ENCODE measurements around the gene ASF1B. TPM values are rescaled to one million over a fixed set of nuclear protein-coding genes. Genes with fewer than 3 reads are reported as not detected.
"Not testable (repeated sequence)": the region's sequence is repeated elsewhere in the genome, so short reads cannot be mapped to it uniquely, and the experiment has no call there.

ASF1B gene
- total RNA-seq, 1 experiment from 2014 or later = 120 TPM

DNA sequence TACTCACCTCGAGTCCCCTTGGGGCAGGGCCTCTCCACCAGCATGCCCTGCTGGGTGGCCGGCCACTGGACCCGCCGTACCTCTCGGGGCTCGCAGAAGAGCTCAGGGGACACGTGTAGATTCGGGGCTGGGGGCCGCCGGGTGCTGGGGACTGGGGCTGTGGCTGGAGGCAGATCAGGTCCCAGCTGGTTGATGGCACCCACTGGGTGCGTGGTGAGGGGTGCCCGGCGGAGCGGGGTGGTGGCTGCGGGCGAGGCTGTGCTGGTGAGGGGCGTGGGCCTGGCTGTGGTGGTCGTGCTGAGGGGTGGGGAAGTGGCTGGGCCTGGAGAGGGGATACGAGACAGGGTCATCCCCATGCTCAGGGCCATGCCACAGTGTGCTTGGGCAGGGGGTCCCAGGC, 24.9 kb upstream of the ASF1B start:
- no peak for DNase-seq (ENCODE audit: low spot score)
- in situ Hi-C loops (cut with HindIII; ENCODE audit: low sequenced_read_pairs) = no loop called here

GRCh38 chr19:14160017-14160703, 23.8 kb upstream of the ASF1B start:
- peak; percentile 50 for DNase-seq (ENCODE audit: low spot score)
- in situ Hi-C loops (cut with HindIII; ENCODE audit: low sequenced_read_pairs) = no loop called here

GRCh38 chr19:14159059-14159458, 22.7 kb upstream of the ASF1B start:
- in situ Hi-C loops (cut with HindIII; ENCODE audit: low sequenced_read_pairs) = no loop called here
- no peak for DNase-seq (ENCODE audit: low spot score)

- in situ Hi-C loops (cut with HindIII; ENCODE audit: low sequenced_read_pairs) = no loop called here
- DNase-seq (ENCODE audit: low spot score) = no peak
These were observed 22.1 kb upstream of the ASF1B start for GRCh38 chr19:14158276-14159023.

GRCh38 chr19:14156971-14157717, 20.8 kb upstream of the ASF1B start:
- in situ Hi-C loops (cut with HindIII; ENCODE audit: low sequenced_read_pairs) = no loop called here

GRCh38 chr19:14156122-14156521, 19.7 kb upstream of the ASF1B start:
- DNase-seq (ENCODE audit: low spot score) = no peak
- in situ Hi-C loops (cut with HindIII; ENCODE audit: low sequenced_read_pairs) = no loop called here

More at GRCh38 chr19:14156971-14157717, 20.8 kb upstream of the ASF1B start:
- no peak for DNase-seq (ENCODE audit: low spot score)

DNA sequence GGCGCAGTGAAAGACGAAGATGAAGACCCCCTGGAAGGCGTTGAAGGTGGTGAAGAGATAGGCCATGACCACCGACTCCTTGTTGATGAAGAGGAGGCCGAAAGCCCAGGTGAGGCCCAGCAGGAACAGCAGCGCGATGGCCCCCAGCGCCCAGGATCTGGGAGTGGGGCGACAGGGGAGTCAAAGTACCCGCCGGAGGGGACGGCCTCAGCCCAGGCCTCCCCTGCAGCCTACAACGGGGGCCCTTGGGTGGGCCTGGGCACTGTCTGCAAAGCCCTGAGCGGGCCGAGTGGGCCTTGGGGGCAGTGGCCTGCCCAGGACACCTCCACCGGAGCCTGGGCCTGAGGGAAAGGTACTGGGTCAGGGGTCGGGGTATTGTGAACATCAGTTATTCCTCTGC, 19.0 kb upstream of the ASF1B start:
- in situ Hi-C loops (cut with HindIII; ENCODE audit: low sequenced_read_pairs) = no loop called here
- DNase-seq (ENCODE audit: low spot score) = no peak

GRCh38 chr19:14152713-14153112, 16.3 kb upstream of the ASF1B start:
- no peak for DNase-seq (ENCODE audit: low spot score)
- in situ Hi-C loops (cut with HindIII; ENCODE audit: low sequenced_read_pairs) = no loop called here

- in situ Hi-C loops (cut with HindIII; ENCODE audit: low sequenced_read_pairs) = no loop called here
- DNase-seq (ENCODE audit: low spot score) = no peak
These were observed 14.6 kb upstream of the ASF1B start for GRCh38 chr19:14150770-14151661.

DNA sequence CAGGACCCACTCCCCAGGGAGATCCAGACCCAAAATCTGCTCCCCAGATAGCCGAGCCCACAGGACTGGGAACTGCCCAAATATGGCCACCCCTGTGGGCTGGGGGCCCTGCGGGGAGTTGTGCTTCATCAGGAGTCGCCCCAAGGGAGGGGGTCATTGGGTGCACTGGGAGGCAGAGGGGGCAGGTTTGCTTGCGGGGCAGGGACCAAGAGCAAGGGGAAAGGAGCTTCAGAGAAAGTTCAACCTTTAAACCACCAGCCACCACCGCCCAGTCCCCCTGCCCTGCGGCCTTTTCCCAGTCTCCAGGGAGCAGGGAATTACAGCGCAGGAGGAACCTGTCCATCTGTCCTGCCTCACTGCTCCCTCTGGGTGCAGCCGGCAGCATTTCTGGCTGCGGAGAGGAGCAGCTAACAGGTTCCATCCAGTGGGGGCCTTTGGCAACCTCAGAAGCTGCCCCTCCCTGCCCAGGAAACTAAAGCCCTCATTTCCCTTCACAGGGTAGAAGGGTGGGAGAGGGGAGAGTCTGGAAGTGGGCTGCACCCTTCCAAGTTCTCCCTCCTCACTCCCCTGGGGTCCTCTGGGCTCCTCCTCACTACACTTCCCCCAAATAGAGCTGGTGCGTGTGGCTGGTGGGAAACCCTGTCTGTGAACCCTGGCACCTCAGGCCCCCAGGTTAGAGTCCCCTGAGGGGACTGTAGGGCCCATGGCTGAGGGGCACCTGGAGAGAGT, 13.8 kb upstream of the ASF1B start:
- in situ Hi-C loops (cut with HindIII; ENCODE audit: low sequenced_read_pairs) = no loop called here
- DNase-seq (ENCODE audit: low spot score) = no peak

GRCh38 chr19:14149509-14149994, 13.2 kb upstream of the ASF1B start:
- peak; percentile 59 for DNase-seq (ENCODE audit: low spot score)
- in situ Hi-C loops (cut with HindIII; ENCODE audit: low sequenced_read_pairs) = no loop called here

GRCh38 chr19:14148751-14149410, 12.5 kb upstream of the ASF1B start:
- DNase-seq (ENCODE audit: low spot score) = no peak
- in situ Hi-C loops (cut with HindIII; ENCODE audit: low sequenced_read_pairs) = no loop called here

DNA sequence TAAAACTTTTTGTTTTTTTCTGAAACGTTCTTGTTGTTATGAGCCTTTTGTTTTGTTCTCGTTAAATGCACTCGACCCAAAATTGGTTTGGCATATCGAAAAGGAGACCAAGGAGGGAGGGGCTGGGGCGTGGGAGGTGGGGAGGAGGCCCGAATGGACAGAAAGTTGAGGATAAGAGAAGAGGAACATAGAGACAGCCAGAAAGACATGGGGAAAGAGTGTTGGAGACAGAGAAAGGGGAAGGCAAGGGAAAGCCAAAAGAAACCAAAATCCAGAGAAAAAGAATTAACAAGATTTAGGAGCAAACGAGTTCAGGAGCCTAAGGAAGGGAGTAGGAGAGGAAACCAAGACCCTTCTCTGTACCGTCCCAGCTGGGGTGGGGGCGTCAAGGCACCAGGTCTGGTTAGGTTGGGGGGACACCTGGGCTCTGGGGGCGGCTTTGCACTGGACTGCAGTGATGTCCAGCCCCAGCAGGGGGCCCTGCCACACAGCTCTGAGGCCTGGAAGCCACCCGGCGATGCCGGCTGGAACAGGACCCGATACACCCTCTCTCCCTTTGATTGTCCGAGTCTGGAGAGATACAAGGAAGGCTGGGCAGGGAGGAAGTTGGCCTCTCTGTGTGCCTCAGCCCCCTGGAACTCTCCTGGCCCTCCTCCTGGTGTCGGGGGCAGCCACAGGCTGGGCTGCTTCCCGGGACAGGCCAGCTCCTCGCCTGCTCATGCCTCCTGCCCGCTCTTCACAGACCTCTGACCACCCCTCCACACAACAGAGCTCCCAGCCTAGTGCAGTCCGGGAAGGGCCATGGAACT, 11.6 kb upstream of the ASF1B start:
- peak; percentile 68 for DNase-seq (ENCODE audit: low spot score)
- in situ Hi-C loops (cut with HindIII; ENCODE audit: low sequenced_read_pairs) = no loop called here

GRCh38 chr19:14146789-14147216, 10.4 kb upstream of the ASF1B start:
- DNase-seq (ENCODE audit: low spot score) = no peak

DNA sequence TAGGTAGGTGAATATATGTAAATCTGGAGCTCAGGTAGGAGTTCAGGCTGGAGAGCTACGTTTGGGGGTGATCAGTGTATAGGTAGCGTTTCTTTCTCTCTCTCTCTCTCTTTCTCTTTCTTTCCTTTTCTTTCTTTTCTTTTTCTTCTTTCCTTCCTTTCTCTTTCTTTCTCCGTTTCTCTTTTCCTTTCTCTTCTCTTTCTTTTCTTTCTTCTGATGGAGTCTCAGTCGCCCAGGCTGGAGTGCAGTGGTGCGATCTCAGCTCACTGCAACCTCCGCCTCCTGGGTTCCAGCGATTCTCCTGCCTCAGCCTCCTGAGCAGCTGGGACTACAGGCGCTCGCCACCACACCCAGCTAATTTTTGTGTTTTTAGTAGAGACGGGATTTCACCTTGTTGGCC, 9.8 kb upstream of the ASF1B start:
- in situ Hi-C loops (cut with HindIII; ENCODE audit: low sequenced_read_pairs); DNase-seq (ENCODE audit: low spot score): not testable (repeated sequence)

More at GRCh38 chr19:14146789-14147216, 10.4 kb upstream of the ASF1B start:
- in situ Hi-C loops (cut with HindIII; ENCODE audit: low sequenced_read_pairs) = no loop called here

- DNase-seq (ENCODE audit: low spot score) = no peak
- in situ Hi-C loops (cut with HindIII; ENCODE audit: low sequenced_read_pairs) = no loop called here
These were observed 9.0 kb upstream of the ASF1B start for GRCh38 chr19:14145381-14145780.

Measured in G401 (cell line).